Amniotic epithelial cell (primary cell): ENCODE results near the gene RAB8B.
"Not testable (repeated sequence)": the region's sequence is repeated elsewhere in the genome, so short reads cannot be mapped to it uniquely, and the experiment has no call there.

ENCODE experiments used
- DNase-seq: peaks from one replicate; pipeline ENCODE4 v3.0.0-alpha.2; 2010; ENCODE audit warnings: low read depth

Gene RAB8B

GRCh38 chr15:63237086-63237485 lies 47.7 kb downstream of the RAB8B start:
- DNase-seq: not testable (repeated sequence)

GRCh38 chr15:63238171-63238570 lies 48.8 kb downstream of the RAB8B start:
- no peak for DNase-seq

GRCh38 chr15:63238796-63239195 lies 49.4 kb downstream of the RAB8B start:
- peak; percentile 94 for DNase-seq

GRCh38 chr15:63240109-63240508 lies 50.7 kb downstream of the RAB8B start:
- DNase-seq: no peak

GRCh38 chr15:63241316-63241715 lies 51.9 kb downstream of the RAB8B start:
- DNase-seq: no peak

GRCh38 chr15:63243101-63243500 lies 53.7 kb downstream of the RAB8B start:
- no peak for DNase-seq

GRCh38 chr15:63243776-63244175 lies 54.4 kb downstream of the RAB8B start:
- DNase-seq: no peak

GRCh38 chr15:63244399-63244798 lies 55.0 kb downstream of the RAB8B start:
- DNase-seq: no peak

- no peak for DNase-seq
These were observed 55.7 kb downstream of the RAB8B start for GRCh38 chr15:63244976-63245645.

GRCh38 chr15:63246691-63247469 lies 57.5 kb downstream of the RAB8B start:
- peak; percentile 99 for DNase-seq

- DNase-seq: peak; percentile 99
These were observed 61.0 kb downstream of the RAB8B start for GRCh38 chr15:63250312-63250965.

GRCh38 chr15:63251701-63252100 lies 62.3 kb downstream of the RAB8B start:
- DNase-seq: no peak

GRCh38 chr15:63252292-63252691 lies 62.9 kb downstream of the RAB8B start:
- DNase-seq: no peak

GRCh38 chr15:63254991-63255390 lies 65.6 kb downstream of the RAB8B start:
- no peak for DNase-seq

- DNase-seq: no peak
These were observed 66.1 kb downstream of the RAB8B start for GRCh38 chr15:63255489-63255990.

GRCh38 chr15:63256433-63257274 lies 67.2 kb downstream of the RAB8B start:
- peak; percentile 85 for DNase-seq

- no peak for DNase-seq
These were observed 69.3 kb downstream of the RAB8B start for GRCh38 chr15:63258658-63259057.

GRCh38 chr15:63260791-63261190 lies 71.4 kb downstream of the RAB8B start:
- DNase-seq: no peak

GRCh38 chr15:63261311-63261710 lies 71.9 kb downstream of the RAB8B start:
- DNase-seq: no peak

- no peak for DNase-seq
These were observed 74.1 kb downstream of the RAB8B start for GRCh38 chr15:63263519-63263918.

- peak; percentile 64 for DNase-seq
These were observed 75.4 kb downstream of the RAB8B start for GRCh38 chr15:63264688-63265293.
